GM15510 (cell line): ENCODE measurements around the gene SLA2.

Source experiments
- POLR2A ChIP-seq: IDR thresholded peaks from 3 replicates; pipeline ENCODE4 v1.6.1; 2011; ENCODE audit warnings: borderline replicate concordance; ENCODE audit not compliant: insufficient read length; ENCODE audit errors: extremely low read depth

The SLA2 gene

DNA sequence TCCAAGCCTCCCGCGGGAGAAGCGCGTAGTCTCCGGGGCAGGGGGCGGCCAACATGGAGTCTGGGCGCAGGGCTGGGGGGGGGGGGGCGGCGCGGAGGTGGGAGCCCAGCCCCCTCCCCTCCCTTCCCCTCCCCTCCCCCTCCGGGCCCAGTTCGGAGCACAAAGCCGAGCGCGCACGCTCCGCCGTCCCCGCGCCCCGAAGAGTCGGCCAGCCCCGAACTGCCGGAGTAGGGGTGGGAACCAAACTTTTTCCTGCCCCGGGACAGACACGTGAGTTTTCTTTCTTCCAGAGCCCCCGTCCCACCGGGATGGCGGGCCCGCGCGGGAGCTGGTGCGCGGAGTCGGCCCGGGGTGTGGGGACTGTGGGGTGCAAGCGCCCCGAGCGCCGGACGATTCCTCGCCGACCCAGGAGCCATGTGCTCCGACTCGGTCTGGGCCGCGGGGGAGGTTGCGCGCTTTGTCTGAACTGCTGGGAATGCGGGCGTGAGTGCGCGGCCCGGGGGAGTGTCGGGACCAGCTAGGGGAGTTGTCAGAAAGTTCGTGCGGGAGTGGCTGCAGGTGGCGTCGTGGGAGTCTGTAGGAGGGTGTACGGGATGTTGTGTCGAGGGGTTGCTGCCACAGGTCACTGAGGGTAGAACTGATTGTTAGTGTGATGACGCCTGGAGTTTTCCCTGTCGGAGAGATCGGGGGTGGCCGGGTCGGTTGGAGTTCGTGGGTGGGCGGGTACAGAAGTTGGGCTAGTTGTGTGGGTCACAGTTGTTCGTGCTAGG, 71.4 kb downstream of the SLA2 start:
- peak; percentile 34 for TF ChIP-seq POLR2A

DNA sequence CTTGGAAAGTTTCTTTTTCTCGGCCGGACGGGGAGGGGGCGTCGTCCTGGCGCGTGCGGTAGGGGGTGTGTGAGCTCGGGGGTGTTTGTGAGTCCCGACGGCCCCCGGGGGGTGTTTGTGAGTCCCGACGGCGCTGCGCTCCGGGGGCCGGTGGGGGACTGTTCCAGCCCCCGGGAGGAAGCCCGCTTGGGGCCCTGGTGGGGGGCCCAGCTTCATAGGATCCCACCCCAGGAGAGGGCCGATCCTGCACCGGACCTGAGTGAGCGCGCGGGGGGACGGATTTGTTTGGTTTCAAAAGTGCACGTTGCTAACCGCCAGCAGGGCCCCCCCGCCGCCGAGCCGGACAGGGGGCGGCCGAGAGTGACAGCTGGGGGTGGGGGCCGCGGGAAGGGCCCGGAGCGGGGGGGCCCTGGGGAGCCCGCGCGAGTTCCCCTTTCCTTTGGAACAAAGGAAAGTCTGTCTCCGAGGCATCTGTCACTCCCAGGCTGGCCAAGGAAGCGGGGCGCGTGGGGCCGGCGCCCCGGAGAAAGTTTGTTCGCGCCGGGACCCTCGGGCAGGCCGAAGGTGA, 72.1 kb downstream of the SLA2 start:
- TF ChIP-seq POLR2A, result no peak

DNA sequence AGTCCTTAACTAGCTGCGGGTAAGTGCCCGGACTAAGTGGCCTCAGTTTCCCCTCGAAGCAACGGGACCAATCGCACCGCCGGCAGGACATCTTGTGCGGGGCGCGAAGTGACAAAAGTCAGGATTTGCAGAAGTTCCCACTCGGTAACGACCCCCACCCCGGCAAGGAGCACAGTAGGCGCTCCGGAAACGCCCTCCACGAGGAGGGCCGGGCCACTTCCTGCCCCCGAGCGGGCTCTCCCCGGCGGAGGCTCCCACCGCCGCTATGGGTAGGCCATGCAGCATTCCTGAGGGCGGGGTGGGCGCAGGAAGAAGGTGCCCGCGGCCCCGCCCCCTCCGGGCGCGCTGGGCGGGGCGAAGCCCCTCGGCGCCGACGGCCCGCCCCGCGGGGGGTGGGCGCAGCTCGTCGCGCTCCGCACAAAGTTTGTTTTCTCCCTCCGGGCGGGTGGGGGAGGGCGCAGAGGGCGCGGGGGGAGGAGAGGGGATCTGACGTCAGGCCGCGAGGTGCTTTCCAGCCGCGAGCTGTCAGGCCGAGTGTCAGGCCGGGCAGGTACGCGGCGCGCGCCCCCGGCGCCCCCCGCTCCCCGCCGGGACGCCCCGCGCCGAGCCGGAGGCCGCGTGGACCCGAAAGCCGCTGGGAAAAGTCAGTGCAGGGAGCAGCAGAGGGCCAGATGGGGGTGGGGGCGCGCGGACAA, 72.7 kb downstream of the SLA2 start, which contains the start of gene TGIF2:
Gene TGIF2 (plus strand): TSS at position 495 of the 695 bp plus-strand sequence. CDS start 5,178 bp downstream, outside the sequence.
- peak; percentile 76 for TF ChIP-seq POLR2A

DNA sequence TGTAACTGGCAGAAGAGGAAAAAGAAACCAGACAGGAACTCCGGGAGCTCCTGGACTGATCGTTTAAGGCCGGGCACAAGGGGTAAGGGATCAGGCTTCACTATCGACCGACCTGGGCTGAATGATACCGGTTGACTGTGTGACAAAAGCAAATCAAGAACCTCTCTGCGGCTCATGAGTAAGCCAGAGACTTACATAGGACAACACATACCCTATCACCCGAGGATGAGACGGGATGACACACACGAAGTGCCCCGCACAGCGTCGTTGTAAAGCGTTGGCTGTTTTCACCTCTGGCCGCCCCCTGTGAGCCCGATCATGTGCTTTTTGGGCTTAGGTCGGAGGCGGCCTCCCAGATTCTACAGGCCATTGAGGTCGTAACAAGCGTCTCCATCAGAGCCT, 73.3 kb downstream of the SLA2 start:
- no peak for TF ChIP-seq POLR2A

DNA sequence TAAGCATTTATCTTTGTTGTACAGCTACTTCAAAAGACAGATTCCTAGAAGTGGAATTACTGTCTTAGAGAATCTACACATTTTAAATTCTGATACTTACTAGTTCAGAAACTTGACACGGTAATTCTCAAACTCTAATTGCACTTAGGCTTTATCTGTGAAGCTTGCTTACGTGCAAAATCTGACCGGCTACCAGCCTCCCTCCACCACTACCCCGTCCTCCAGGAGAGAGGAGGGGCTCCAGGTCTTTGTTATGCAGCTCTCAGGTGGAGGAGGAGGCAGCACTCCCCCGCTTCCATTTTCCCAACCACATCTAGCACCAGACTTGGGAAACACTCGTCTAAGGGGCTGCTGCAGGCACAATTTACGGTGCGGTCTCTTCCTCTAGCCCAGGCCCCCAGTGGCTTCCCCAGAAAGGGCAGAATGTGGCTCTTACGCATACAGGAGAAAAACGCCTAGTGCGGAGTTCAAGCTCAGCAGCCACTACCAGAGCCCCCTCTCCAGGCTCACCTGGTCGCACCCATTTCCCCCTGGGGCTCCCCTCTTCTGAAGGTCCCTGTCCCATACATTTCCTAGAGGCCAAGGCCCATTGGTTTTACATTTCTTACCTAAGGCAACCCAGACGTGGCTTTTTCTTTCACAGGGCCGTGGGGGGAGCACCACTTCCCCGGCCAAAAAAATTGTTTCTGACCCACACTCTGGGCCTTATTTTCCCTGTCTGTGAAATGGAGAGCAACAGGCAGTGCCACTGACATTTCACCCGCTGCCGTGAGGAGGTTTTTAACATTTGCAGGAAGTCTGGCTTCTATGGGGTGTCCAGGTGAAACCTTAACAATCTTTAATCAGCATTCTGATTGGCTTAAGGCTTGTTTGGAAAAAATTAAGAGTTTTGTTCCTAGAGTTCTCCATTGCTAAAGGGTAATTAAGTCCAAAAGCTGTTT, 74.2 kb downstream of the SLA2 start:
- TF ChIP-seq POLR2A, result no peak

DNA sequence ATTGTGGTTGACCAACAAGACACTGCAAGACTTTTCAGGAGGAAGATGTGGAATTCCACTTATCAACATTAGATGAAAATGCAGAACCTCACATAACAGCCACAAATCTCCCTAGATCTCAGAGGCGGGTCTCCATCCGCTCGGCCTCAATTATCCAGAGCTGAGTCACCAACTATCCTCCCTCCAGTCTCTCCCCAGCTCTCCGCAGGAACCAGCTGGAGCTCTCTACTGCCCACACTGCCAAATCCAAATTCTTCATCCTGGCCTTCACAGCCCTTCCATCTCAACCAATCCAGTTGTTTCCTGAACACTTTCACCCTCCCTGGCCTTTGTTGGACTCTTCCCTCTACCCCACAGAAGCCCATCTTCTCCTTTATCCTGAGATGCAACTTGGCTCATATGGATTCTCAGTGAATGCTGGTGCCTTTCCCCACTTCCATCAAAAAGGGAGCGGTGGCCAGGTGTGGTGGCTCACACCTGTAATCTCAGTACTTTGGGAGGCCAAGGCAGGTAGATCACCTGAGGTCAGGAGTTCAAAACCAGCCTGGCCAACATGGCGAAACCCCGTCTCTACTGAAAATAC, 76.1 kb downstream of the SLA2 start:
- TF ChIP-seq POLR2A, result no peak

DNA sequence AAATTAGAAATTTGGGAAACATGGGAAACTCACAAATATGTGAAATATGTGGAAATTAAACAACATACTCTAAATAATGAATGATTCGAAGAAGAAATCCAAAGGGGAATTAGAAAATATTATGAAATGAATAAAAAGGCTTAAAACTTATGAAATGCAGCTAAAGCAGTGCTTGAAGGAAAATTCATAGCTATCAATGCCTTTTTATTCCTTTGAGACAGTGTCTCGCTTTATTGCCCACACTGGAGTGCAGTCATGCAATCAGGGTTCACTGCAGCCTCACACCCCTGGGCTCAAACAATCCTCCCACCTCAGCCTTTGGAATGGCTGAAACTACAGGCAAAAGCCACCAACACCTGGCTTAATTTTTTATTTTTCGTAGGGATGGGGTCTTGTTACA, 80.5 kb downstream of the SLA2 start:
- no peak for TF ChIP-seq POLR2A

DNA sequence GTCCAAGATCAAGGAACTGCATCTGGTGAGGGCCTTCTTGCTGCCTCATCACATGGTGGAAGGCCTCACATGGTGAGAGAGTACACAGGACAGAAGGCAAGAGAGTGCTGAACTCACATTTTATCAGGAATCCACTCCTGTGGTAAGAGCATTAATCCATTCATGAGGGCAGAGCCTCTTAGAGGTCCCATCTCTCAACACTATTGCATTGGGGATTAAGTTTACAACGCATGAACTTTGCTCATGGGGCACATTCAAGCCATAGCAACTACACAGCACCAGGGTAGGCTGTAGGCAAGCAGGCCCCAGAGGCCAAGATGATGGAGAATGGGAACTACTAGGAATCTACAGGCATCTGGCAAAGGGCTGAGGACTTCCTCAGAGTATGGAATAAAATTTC, 82.6 kb downstream of the SLA2 start:
- TF ChIP-seq POLR2A, result no peak

DNA sequence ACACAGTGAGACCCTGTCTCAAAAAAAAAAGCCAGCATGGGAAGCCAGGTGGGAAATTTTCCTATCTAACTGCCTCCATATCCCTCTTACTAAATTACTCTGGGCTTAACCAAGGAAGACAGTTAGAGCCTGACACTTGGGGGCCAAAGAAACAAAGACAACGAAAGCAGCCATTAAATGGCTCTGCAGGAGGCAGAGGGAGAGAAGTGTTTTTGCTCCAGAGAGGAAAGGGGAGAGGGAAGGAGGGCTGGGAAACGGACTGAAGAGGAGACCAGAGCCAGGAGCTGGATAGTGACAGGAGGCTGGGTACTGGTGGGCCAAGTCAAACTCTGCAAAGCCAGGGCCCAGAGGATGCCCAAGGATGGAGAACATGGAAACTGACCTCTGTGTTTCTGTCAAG, 83.3 kb downstream of the SLA2 start:
- TF ChIP-seq POLR2A, result no peak
